ENCODE results near the gene RHOT2.
"Not testable (repeated sequence)": the region's sequence is repeated elsewhere in the genome, so short reads cannot be mapped to it uniquely, and the experiment has no call there.

The RHOT2 gene

GRCh38 chr16:681746-682427 lies 14.0 kb downstream of the RHOT2 start:
- no peak for DNase-seq (ENCODE audit: low read depth, low spot score)

- DNase-seq (ENCODE audit: low read depth, low spot score): no peak
Observed at GRCh38 chr16:682493-683395, 14.8 kb downstream of the RHOT2 start.

- DNase-seq (ENCODE audit: low read depth, low spot score): no peak
Observed at GRCh38 chr16:683396-684070, 15.6 kb downstream of the RHOT2 start.

GRCh38 chr16:684071-684794 lies 16.3 kb downstream of the RHOT2 start, which contains the start of gene JMJD8:
Gene JMJD8 (minus strand): TSS chr16:684334. CDS start chr16:684319, 15 bp downstream.
- DNase-seq (ENCODE audit: low read depth, low spot score): peak; percentile 76

- no peak for DNase-seq (ENCODE audit: low read depth, low spot score)
Observed at GRCh38 chr16:684961-685696, 17.2 kb downstream of the RHOT2 start.

- DNase-seq (ENCODE audit: low read depth, low spot score): no peak
Observed at GRCh38 chr16:685967-686366, 18.0 kb downstream of the RHOT2 start.

GRCh38 chr16:686459-687260 lies 18.7 kb downstream of the RHOT2 start:
- DNase-seq (ENCODE audit: low read depth, low spot score): no peak

GRCh38 chr16:687499-687898 lies 19.6 kb downstream of the RHOT2 start:
- no peak for DNase-seq (ENCODE audit: low read depth, low spot score)

- no peak for DNase-seq (ENCODE audit: low read depth, low spot score)
Observed at GRCh38 chr16:689175-689897, 21.4 kb downstream of the RHOT2 start.

GRCh38 chr16:691242-691641 lies 23.3 kb downstream of the RHOT2 start:
- DNase-seq (ENCODE audit: low read depth, low spot score): not testable (repeated sequence)

GRCh38 chr16:692356-693108 lies 24.6 kb downstream of the RHOT2 start:
- DNase-seq (ENCODE audit: low read depth, low spot score): no peak

- DNase-seq (ENCODE audit: low read depth, low spot score): no peak
Observed at GRCh38 chr16:693364-693763, 25.4 kb downstream of the RHOT2 start.

GRCh38 chr16:693766-694165 lies 25.8 kb downstream of the RHOT2 start:
- no peak for DNase-seq (ENCODE audit: low read depth, low spot score)

- DNase-seq (ENCODE audit: low read depth, low spot score): no peak
Observed at GRCh38 chr16:694187-694862, 26.4 kb downstream of the RHOT2 start.

GRCh38 chr16:694863-695354 lies 27.0 kb downstream of the RHOT2 start:
- no peak for DNase-seq (ENCODE audit: low read depth, low spot score)

- no peak for DNase-seq (ENCODE audit: low read depth, low spot score)
Observed at GRCh38 chr16:695355-696089, 27.6 kb downstream of the RHOT2 start.
